HepG2 (cell line): ENCODE data around the gene SYNE1. TPM values are rescaled to one million over a fixed set of nuclear protein-coding genes. Genes with fewer than 3 reads are reported as not detected.

ENCODE experiments used
- ETV5 ChIP-seq: IDR thresholded peaks from 2 replicates; pipeline ENCODE4 v1.6.1; 2018; ENCODE audit warnings: missing biosample characterization, missing genetic modification reagents, inconsistent platforms, borderline replicate concordance
- GFI1 ChIP-seq: sonication (generic); formaldehyde crosslinking; IDR thresholded peaks from 2 replicates; pipeline ENCODE4 v1.5.0; 2020; ENCODE audit warnings: missing genetic modification reagents, mild to moderate bottlenecking, borderline replicate concordance
- JUN ChIP-seq: sonication (generic); formaldehyde crosslinking; IDR thresholded peaks from 2 replicates; pipeline ENCODE4 v1.4.0; 2020; ENCODE audit warnings: mild to moderate bottlenecking, missing genetic modification reagents
- KLF16 ChIP-seq, 2 experiments: sonication (generic) in 1 of 2; formaldehyde crosslinking in 1 of 2; IDR thresholded peaks; 2 replicates each; pipeline versions ENCODE4 v1.6.1 to v1.8.0; 2016 to 2023; ENCODE audit warnings: missing genetic modification reagents in 2 of 2, missing compliant biosample characterization in 1 of 2
- MNT ChIP-seq: fragments of 450-650 bp; IDR thresholded peaks from 2 replicates; pipeline ENCODE4 v1.6.1; 2016
- PHF5A ChIP-seq: IDR thresholded peaks from one replicate; pipeline ENCODE4 v1.6.1; 2018; ENCODE audit warnings: low read depth, missing genetic modification reagents; ENCODE audit not compliant: unreplicated experiment
- PITX1 ChIP-seq: sonication (generic); formaldehyde crosslinking; IDR thresholded peaks from 2 replicates; pipeline ENCODE4 v1.5.1; 2020; ENCODE audit warnings: mild to moderate bottlenecking, missing genetic modification reagents
- ZNF136 ChIP-seq: sonication (generic); formaldehyde crosslinking; IDR thresholded peaks from 2 replicates; pipeline ENCODE4 v1.8.1; 2022; ENCODE audit warnings: low read depth, mild to moderate bottlenecking, moderate library complexity, missing genetic modification reagents
- ZNF235 ChIP-seq: sonication (generic); formaldehyde crosslinking; IDR thresholded peaks from 2 replicates; pipeline ENCODE4 v1.8.1; 2023; ENCODE audit warnings: mild to moderate bottlenecking, missing genetic modification reagents, borderline replicate concordance
- ZNF274 ChIP-seq: sonication (generic); formaldehyde crosslinking; IDR thresholded peaks from 2 replicates; pipeline ENCODE4 v1.5.1; 2020; ENCODE audit warnings: mild to moderate bottlenecking, missing genetic modification reagents
- ZNF331 ChIP-seq: sonication (generic); formaldehyde crosslinking; IDR thresholded peaks from 2 replicates; pipeline ENCODE4 v1.4.0; 2020; ENCODE audit warnings: missing genetic modification reagents
- ZNF350 ChIP-seq: sonication (generic); formaldehyde crosslinking; IDR thresholded peaks from 2 replicates; pipeline ENCODE4 v1.4.0; 2020; ENCODE audit warnings: mild to moderate bottlenecking, low read depth, missing genetic modification reagents, borderline replicate concordance
- ZNF414 ChIP-seq: sonication (generic); formaldehyde crosslinking; IDR thresholded peaks from 2 replicates; pipeline ENCODE4 v1.5.0; 2020; ENCODE audit warnings: missing genetic modification reagents
- ZNF460 ChIP-seq: sonication (generic); formaldehyde crosslinking; IDR thresholded peaks from 2 replicates; pipeline ENCODE4 v1.5.1; 2020; ENCODE audit warnings: missing genetic modification reagents, mild to moderate bottlenecking, borderline replicate concordance
- ZNF790 ChIP-seq: sonication (generic); formaldehyde crosslinking; IDR thresholded peaks from 2 replicates; pipeline ENCODE4 v1.8.0; 2022; ENCODE audit warnings: missing genetic modification reagents, mild to moderate bottlenecking, borderline replicate concordance
- ZNF83 ChIP-seq: sonication (generic); formaldehyde crosslinking; IDR thresholded peaks from 2 replicates; pipeline ENCODE4 v1.4.0; 2020; ENCODE audit warnings: missing genetic modification reagents, mild to moderate bottlenecking, borderline replicate concordance
- polyA plus RNA-seq, 8 experiments: library from polyadenylated mRNA; depleted of rRNA in 3 of 8; stranded (reverse) in 7 of 8; unstranded in 1 of 8; fragments of >200 nt; fragmentation: Illumina TruSeq in 4 of 8; extraction: Trizol in 4 of 8; gene quantifications; 2 replicates each; pipeline versions ENCODE4 v1.2.1 to v1.2.3, GENCODE V29; 2011 to 2016; ENCODE audit warnings: low read depth in 4 of 8, missing spikeins in 1 of 8, mixed read lengths in 1 of 8; ENCODE audit not compliant: insufficient read depth in 1 of 8
- total RNA-seq, 5 experiments: library from RNA; depleted of rRNA; stranded (reverse); fragments of >200 nt; fragmentation: Illumina TruSeq; extraction: Trizol; gene quantifications; 2 replicates each; pipeline ENCODE4 v1.2.3, GENCODE V29; 2016; ENCODE audit warnings: low read depth in 1 of 5
- TF ChIP-seq, protein P1 (sequence below), 2 experiments: sonication (generic) in 1 of 2; formaldehyde crosslinking in 1 of 2; IDR thresholded peaks; 2 replicates each; pipeline versions ENCODE4 v1.6.1 to v1.9.0; 2014 to 2022; ENCODE audit warnings: antibody characterized with exemption in 1 of 2, borderline replicate concordance in 1 of 2, inconsistent platforms in 1 of 2, low read depth in 1 of 2, missing genetic modification reagents in 1 of 2
- TF ChIP-seq, protein P2 (sequence below): conservative IDR thresholded peaks from 2 replicates; pipeline ENCODE4 v1.6.1; 2018; ENCODE audit warnings: missing genetic modification reagents

The SYNE1 gene
- total and polyA plus RNA-seq, 2 of the 13 experiments (the other 11 are each of a cell fraction or from before 2014, with no cell fraction given) = 5.5 to 15.9 TPM

DNA sequence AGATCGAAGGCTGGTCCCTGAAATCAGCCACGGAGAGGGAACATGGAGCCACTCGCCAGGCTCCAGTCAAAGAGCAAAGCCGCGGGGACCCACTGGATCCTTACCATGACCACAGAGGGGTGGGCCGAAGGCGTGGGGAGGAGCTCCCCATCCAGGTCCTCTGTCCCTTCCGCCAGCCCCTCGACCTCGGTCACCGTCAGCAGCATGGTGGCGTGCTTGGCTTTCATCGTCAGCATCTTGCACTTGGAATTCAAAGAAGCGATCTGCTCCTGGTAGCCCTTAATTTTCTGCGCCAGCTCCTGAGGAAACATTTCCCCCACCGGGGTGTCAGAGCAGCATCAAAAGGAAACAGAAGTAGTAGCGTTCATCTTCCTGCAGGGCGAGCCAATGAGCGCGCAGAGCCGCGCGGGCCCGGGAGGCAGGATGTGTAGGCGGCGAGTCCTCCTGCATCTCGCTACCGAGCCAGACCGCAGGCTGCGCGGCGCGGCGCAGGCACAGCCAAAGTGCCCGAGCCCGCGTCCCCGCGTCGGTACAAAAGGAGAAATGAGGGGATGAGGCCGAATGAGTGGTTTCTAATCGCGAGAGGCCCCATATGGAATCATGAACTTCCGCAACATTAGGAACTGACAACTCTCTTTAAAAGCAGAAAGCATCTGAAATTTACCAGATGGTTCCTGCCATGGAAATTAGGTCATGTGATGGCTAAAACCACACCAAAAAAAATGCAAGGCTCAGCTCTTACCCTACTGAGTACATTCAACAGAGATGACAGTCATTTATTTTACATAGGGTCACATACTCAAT, 335.2 kb downstream of the SYNE1 start (continued):
- TF ChIP-seq MNT (no peak), ZNF350 (CRISPR knock-in tag) (peak; percentile 99; the same call in 1 of the 2 replicates), GFI1 (CRISPR knock-in tag) (peak; percentile 73; the same call in 1 of the 2 replicates), ZNF235 (peak; percentile 16; the same call in 1 of the 2 replicates), ZNF274 (CRISPR knock-in tag) (peak; percentile 88; the same call in 1 of the 2 replicates), ZNF136 (CRISPR knock-in tag) (peak; percentile 92), PITX1 (CRISPR knock-in tag) (peak; percentile 73; the same call in 1 of the 2 replicates), ZNF83 (CRISPR knock-in tag) (peak; percentile 51; the same call in 1 of the 2 replicates), ZNF460 (no peak; the same call in 1 of the 2 replicates), ZNF331 (CRISPR knock-in tag) (peak; percentile 55), JUN (CRISPR knock-in tag) (peak; percentile 53; the same call in 1 of the 2 replicates), ZNF790 (CRISPR knock-in tag) (no peak), ETV5 (CRISPR knock-in tag) (peak; percentile 53; the same call in 1 of the 2 replicates), KLF16 (CRISPR knock-in tag; IDR thresholded peaks at IDR 0.05) (no peak), ZNF414 (peak; percentile 55; the same call in 1 of the 2 replicates), PHF5A (CRISPR knock-in tag) (no peak)
- TF ChIP-seq, protein P1, sequence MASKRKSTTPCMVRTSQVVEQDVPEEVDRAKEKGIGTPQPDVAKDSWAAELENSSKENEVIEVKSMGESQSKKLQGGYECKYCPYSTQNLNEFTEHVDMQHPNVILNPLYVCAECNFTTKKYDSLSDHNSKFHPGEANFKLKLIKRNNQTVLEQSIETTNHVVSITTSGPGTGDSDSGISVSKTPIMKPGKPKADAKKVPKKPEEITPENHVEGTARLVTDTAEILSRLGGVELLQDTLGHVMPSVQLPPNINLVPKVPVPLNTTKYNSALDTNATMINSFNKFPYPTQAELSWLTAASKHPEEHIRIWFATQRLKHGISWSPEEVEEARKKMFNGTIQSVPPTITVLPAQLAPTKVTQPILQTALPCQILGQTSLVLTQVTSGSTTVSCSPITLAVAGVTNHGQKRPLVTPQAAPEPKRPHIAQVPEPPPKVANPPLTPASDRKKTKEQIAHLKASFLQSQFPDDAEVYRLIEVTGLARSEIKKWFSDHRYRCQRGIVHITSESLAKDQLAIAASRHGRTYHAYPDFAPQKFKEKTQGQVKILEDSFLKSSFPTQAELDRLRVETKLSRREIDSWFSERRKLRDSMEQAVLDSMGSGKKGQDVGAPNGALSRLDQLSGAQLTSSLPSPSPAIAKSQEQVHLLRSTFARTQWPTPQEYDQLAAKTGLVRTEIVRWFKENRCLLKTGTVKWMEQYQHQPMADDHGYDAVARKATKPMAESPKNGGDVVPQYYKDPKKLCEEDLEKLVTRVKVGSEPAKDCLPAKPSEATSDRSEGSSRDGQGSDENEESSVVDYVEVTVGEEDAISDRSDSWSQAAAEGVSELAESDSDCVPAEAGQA (IDR thresholded peaks at IDR 0.05; ENCODE audit: low read depth) = no peak
- TF ChIP-seq, protein P1 (CRISPR knock-in tag; IDR thresholded peaks at IDR 0.05; ENCODE audit: borderline replicate concordance) = no peak
- TF ChIP-seq, protein P2, sequence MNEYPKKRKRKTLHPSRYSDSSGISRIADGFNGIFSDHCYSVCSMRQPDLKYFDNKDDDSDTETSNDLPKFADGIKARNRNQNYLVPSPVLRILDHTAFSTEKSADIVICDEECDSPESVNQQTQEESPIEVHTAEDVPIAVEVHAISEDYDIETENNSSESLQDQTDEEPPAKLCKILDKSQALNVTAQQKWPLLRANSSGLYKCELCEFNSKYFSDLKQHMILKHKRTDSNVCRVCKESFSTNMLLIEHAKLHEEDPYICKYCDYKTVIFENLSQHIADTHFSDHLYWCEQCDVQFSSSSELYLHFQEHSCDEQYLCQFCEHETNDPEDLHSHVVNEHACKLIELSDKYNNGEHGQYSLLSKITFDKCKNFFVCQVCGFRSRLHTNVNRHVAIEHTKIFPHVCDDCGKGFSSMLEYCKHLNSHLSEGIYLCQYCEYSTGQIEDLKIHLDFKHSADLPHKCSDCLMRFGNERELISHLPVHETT (CRISPR knock-in tag) = 0 out of 2 replicates have a peak, but pooled peaks have one; percentile 50
